HG03378 (cell line): Measurements from ENCODE around the gene FER1L5.
"Not testable (repeated sequence)": the region's sequence is repeated elsewhere in the genome, so short reads cannot be mapped to it uniquely, and the experiment has no call there.

Experiments used
- ATAC-seq: cut with Tn5 transposase; IDR thresholded peaks from one replicate; pipeline ENCODE4 v1.9.1; 2021; ENCODE audit warnings: mild to moderate bottlenecking, moderate library complexity; ENCODE audit not compliant: unreplicated experiment

The FER1L5 gene

DNA sequence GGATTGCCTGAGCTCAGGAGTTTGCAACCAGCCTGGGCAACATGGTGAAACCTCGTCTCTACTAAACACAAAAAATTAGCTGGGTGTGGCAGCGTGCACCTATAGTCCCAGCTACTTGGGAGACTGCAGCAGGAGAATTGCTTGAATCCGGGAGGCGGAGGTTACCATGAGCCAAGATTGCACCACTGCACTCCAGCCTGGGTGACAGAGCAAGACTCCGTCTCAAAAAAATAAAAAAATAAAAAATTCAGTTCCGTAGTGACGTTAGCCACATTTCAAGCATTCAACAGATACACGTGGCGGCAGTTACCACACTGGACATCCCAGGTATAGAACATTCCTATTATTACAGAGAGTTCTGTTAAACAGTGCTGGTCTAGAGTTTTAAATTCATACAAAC is 8.9 kb upstream of the FER1L5 start:
- no peak for ATAC-seq

DNA sequence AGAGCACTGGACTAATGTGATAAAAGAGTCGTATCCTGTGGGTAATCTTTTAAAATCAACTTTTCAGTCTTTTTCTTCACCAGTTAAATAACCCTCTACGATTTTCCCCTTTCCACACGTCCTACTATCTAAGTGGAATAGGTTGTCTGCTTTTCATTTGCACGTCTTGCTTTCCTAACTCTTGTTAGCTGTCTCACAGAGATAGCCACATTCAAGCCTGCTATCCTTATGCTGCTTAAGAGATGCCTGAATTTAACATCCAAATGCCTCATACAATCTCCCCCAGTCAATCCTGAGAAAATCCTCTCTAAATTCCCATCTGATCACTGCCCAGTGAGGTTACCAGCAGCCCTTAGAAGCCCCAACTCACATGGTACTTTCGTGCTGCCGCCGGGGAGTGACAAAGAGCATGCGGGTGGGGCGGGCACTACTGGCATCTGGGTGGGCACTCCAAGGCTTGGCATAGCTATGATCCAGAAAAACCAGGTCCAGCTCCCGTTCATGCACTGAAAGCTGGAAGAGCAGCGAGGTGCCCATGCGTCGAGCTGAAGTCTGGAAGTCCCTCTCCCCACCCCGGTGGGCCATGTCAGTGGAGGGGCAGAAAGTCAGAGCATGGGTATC is 5.9 kb upstream of the FER1L5 start:
- ATAC-seq, result no peak

DNA sequence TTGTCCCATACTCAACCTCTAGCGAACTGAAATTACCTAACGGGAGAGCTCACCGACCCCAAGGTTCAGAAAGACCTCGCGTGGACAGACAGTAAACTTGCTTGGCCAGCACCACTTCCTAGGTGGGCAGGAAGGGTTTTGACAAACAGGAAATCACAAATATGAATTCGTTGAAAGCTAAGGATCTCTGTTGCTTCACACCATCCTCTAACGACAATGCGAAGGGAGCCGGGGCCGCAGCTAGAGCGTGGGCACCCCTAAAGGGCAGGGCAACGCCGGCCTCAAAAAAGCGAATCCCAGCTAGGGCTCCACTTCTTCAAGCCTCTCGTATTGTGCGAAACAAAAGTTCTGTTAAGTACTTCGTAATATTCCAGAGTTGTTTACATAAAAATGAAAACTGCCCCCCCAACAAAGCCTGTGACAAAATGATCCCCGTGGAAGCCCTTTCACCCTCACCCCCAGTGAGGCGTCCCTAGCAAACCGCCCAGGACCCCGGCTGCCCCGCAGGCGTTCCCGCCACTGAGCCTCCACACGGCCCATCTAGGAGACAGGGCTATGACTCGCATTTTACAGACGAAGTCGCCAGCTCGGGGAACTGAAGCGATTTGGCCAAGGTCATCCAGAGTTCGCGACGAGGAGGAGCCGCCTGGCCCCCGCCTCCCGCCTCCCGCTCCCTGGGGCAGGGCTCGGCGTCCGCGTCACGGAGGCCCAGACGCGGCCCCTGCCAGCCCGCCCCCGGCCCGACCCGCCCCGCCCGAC is 5.0 kb upstream of the FER1L5 start:
- ATAC-seq, result peak; percentile 62

DNA sequence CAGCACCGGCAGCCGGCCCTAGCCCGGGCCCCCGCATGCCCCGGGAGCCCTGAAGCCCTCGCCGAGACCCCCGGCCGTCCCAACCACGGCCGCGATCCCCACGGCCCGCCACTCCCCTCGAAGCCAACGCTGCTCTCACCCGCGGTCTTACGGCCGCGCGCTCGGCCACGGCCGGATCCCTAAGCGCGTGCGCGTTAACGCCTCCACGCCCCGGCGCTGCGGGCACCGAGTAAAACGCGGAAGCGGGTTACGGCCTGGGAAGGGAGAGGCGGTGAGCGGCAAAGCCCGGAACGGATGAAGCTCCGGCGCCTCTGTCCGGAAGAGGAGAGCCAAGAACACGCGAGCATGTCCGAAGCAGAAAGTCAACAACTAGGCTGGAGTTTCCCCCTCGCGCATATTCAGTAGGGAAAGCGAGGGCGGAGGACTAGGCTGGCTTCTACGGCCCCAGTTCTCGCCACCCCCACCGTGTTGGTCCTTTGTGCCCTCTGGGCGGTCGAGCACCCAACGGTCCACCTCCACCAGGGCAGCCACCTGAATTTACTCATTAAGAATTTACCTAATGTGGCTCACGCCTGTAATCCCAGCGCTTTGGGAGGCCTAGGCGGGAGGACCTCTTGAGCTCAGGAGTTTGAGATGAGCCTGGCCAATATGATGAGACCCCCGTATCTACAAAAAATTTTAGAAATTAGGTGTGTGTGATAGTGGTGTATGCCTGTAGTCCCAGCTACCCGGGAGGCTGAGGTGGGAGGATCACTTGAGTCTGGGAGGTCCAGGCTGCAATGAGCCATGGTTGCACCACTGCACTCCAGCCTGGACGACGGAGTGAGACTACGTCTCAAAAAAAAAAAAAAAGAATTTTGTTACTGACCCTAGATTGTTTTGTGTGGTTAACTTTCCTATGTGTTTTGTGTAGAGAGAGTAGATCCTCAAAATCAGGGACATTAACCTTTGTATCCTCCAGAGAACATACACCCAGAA is 4.1 kb upstream of the FER1L5 start, which contains the start of gene KANSL3:
Gene KANSL3, minus strand, starts transcription at position 169 of the 978 bp plus-strand sequence. CDS start 1,177 bp downstream, outside the sequence.
- peak; percentile 65 for ATAC-seq

DNA sequence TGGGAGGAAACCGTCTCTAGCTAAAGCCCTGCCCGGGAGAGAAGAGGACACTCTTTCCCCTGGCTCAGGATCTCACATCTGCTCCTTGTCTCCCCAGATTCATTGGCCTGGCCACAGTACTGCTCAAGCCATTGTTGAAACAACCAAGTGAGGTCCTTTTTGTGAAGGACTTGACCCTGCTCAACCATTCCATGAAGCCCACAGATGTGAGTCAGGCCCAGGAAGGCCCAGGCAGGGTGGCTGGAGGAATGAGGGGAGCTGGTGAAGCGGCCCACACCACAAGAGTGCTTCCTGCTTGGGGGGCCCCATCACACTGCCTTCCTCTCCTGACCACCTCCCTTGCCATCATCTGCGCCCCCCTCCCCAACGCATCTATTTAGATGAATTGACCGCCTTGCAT is 5.1 kb downstream of the FER1L5 start:
- ATAC-seq, result no peak

DNA sequence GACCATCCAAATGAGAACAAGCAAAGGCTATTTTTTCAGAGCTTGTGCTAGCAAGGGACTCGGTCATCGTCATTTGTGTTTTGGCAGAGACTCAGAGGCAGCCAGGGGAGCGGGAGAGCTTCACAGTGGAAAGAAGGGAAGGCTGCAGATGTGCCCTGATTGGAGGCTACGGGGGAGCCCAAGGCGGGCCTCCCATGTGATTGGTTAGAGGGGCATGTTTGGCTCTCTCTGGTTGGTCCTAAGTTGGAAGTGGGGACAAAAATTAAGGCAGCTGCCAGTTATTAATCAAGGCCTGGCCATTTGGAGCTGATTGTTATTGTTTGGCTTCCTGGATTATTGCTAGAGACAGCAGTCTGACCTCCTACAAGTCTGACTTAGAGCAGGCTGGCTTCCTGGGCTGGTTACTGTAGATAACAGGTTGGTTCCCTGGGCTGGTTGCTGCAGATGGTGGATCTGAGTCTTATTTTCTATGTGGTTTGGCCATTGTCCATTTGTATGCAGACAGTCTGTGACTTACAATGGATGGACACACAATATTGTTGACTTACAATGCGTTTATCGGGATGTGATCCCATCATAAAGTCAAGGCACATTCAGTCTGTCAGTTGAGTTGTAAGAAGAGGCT is 5.9 kb downstream of the FER1L5 start:
- no peak for ATAC-seq

DNA sequence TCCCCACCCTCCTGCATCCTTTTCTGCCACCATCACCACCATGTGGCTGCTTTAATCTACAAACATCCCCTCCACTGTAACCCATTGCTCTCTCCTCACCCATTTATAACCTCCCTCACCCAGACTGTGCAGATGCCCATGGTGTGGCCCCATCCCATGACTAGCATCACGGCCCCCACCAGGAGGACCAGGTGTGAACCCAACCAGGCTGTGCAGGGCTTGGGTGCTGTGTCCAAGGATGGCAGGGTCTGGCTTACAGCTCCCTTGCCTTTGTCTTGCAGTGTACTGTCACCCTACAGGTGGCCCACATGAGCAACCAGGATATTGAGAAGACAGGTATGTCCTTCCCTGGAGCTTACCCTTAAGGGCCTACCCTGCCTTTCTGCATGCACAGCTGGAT is 6.8 kb downstream of the FER1L5 start:
- no peak for ATAC-seq

DNA sequence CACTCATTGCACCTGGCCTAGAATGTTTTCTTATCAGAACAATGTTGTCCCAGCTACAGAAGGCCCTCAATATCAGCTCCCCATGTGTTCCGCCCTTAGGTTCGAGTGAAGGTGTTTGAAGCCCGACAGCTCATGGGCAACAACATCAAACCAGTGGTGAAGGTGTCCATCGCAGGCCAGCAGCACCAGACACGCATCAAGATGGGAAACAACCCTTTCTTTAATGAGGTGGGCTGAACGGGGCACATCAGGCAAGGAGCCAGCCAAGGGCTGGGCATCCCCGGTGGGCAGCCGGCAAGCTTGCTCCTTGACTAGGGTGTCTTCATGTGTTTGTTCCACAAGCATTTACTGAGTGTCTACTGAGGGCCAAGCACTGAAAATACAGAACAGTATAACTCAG is 9.2 kb downstream of the FER1L5 start:
- no peak for ATAC-seq

DNA sequence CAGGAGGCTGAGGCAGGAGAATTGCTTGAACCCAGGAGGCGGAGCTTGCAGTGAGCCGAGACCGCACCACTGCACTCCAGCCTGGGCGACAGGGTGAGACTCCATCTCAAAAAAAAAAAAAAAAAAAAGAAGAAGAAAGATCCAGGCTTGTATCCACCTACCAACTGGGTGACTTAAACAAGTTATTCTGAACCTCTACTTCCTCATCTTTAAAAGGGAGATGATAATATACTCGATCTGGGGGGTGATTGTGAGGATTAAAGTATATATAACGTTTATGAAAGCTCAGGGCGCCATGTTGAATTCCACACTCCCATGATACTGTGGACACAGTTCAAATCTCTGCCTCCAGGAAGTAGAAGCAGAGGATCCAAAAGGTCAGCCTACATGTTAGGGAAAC is 12.2 kb downstream of the FER1L5 start:
- not testable (repeated sequence) for ATAC-seq

DNA sequence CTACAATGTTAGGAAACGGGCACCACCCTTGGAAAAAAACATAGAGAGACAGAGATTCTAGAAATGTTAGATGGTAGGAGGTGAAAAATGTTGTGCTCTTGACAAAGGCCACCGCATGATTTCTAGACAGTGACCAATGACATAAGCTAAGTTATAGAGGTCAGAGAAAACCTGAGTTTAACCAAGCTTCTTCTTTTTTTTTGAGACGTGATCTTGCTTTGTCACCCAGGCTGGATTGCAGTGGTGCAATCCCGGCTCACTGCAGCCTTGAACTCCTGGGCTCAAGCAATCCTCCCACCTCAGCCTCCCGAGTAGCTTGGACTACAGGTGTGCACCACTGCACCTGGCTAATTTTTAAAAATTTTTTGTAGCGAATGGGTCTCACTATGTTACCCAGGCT is 13.0 kb downstream of the FER1L5 start:
- no peak for ATAC-seq

DNA sequence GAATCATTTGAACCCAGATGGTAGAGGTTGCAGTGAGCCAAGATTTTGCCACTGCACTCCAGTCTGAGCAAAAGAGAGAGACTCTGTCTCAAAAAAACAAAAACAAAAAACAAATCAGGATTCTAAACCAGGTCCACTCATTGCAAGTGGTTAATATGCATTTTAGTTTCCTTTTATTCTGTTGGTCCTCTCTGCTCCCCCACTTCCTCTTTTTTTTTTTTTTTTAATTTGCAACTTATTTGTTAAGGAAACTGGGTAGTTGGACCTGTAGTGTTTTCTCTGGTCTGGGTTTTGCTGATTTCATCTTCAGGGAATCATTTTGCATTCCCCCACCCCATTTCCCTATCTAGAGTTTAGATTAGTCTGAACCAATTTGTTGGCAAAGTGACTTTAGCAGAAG is 14.0 kb downstream of the FER1L5 start:
- ATAC-seq, result no peak

DNA sequence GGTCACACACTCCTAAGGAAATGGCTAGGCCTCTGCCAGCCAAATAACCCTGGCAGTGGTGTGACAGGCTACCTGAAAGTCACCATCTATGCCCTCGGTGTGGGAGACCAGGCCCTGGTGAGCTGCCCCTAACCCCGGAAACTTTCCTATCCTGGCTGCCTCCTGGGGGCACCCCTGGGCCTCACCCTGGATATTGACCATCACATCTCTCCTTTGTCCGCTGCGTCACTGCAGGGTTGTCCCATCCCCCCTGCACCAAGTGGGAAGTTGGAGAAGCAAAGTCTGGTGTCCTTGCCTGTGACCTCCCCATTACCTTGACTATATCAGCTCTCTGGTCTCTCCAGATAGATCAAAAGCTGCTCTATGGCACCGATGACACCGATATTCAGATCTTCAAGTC is 18.8 kb downstream of the FER1L5 start:
- ATAC-seq, result no peak

DNA sequence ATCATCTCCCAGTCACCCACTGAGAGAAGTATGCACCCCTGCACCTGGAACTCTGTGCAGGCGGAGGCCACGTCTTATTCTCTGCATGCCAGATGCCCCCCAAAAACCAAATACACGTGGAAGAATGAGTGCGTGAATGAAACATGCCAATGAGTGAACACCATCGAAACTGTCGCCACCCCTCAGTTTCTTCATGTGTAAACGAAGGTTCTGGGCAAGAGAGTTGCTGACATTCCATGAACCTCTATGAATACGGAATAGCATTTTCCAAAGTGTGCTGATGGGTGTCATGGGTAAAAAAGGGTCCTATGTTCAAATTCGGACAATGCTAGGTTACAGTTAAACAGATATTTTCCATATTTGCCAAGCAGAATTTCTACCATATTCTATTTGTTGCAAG is 19.8 kb downstream of the FER1L5 start:
- ATAC-seq, result no peak

DNA sequence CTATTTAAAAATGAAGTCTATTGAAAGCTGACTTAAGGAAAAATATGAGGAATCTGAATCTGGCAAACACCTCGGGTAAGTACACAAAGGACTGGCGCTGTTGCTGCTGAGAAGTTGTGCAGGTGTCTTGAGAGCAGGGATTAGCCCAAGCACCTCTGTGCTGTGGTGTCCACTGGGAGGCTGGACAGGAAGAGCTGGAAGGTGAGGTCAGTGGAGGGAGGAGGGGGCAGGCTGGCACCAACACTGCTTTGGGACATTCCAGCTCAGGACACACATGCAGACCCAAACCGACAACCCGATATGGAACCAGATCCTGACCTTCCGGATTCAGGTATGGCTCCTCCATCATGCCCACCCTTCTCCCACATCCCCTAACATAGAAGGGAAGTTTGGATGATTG is 20.6 kb downstream of the FER1L5 start:
- ATAC-seq, result no peak

DNA sequence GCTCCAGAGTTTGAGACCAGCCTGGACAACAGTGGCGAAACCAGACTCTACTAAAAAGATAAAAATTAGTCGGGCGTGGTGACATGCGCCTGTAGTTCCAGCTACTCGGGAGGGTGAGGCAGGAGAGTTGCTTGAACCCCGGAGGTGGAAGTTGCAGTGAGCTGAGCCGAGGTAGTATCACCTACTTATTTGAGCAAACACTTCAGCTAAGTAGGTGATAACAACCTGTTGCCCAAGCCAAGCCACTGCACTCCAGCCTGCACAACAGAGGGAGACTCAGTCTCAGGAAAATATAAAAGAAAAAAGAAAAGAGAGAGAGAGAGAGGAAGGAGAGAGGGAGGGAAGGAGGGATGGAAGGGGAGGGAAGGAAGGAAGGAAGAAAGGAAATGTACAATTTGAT is 21.3 kb downstream of the FER1L5 start:
- no peak for ATAC-seq

DNA sequence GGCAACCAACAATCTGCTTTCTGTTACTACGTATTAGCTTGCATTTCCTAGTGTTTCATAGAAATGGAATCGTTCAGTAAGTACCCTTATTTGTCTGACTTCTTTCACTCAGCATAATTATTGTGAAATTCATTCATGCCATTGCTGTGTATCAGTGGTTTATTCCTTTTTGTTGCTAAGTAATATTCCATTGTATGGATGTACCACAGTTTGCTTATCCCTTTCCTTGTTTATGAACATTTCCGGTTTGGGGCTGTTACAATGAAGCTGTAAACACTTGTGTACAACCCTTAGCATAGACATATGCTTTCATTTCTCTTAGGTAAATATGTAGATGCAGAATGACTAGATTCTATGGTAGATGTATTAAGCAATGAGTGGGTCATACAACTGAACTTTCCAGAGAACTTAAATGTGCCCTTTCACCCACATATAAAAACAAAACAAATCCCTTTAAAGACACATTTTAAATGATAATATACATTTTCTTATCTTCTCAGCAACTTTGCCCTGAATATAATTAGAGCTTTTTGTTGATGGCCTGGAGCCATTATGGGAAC is 21.9 kb downstream of the FER1L5 start:
- no peak for ATAC-seq

DNA sequence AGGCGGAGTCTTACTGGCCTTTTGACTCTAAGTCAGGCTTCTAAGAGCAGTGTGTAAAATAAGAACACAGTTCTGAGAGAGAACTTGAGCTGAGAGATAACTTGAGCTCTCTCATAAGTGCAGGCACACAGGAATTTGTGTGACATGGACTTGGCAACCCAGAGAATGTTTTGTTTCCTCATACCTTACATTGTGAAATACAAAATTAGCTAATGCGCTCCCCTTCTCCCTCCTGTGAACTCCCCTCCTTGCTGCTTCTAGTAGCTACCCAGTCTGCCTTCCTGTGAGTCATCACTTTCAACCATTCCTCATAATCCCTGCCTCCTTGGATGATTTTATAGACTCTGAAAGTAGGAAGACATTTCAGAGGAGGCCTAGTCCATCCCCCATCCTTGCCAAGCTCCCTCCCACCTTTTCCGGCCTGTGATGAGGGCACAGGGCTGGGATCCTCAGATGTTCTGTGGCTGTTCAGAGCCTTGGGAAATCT is 22.6 kb downstream of the FER1L5 start:
- no peak for ATAC-seq

DNA sequence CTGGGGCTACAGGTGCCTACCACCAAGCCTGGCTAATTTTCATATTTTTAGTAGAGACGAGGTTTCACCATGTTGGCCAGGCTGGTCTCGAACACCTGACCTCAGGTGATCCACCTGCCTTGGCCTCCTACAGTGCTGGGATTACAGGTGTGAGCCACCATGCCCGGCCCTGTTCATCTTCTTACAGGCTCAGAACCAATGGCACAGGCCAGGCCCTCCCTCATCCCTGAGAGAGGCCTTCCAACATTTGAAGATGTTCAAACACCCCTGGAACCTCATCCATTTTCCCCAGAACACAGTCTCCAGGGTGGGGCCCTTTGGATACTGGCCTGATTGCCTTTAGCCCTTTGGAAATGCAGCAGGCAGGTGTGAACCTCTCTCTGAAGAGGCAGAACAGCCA is 23.2 kb downstream of the FER1L5 start:
- ATAC-seq, result not testable (repeated sequence)

DNA sequence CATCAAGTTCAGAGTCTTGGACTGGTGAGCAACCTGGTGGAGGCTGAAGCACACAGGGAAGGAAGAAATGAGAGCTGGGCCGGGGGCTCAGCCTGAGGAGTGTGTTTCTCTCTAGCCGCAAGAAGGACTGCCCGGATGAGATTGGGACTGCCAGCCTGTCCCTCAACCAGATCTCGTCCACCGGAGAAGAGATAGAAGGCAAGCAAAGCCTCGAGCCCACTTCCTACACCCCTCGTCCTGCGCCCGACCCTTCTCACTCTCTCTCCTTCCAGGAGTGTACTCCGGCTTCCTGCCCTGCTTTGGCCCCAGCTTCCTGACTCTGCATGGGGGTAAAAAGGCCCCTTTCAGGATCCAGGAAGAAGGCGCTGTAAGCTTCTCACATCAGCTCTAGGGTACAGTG is 26.2 kb downstream of the FER1L5 start:
- no peak for ATAC-seq

DNA sequence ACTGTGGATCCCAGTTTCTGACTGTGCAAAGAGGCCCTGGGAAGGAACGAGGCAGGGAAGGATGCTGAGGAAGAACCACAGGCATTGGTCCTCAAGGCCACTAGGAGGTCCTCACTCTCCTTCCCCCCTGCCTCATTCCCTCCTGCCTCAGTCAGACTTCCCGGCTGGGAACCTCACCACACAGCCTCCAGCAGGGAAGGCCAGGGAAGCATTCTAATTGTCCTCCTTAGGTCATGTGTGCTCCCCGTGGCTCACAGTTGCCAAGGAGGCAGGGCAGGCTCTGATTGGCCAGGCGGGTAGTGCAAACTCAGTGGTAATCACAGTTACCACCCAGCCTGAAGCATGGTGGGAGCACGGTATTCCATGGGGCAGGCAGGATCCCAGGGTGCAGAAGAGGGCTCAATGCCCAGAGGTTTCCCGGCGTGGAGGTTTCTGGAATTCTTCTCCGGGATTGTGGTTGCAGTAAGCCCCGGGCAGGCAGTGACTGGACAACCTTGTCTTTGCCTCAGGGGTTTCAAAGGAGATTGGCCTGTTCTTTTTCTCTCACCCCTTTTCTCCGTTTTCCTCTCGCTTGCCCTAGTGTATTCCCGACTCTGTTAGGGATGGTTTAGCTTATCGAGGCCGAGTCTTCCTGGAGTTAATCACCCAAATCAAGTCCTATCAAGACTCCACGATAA is 27.1 kb downstream of the FER1L5 start:
- ATAC-seq, result no peak
